Stimulated activated CD4-positive, alpha-beta T cell treated with anti-CD3 and anti-CD28 coated beads, Interleukin-12 subunit alpha, Interleukin-12 subunit beta, amount 100 ng/mL, for 24 hours (primary cell): ENCODE results near the gene LRRC37A.
"Not testable (repeated sequence)": the region's sequence is repeated elsewhere in the genome, so short reads cannot be mapped to it uniquely, and the experiment has no call there.

Source experiments
- DNase-seq, 2 experiments: peaks; one replicate each; pipeline ENCODE4 v3.0.0-alpha.2; 2020; ENCODE audit warnings: low read depth in 2 of 2

The LRRC37A gene

DNA sequence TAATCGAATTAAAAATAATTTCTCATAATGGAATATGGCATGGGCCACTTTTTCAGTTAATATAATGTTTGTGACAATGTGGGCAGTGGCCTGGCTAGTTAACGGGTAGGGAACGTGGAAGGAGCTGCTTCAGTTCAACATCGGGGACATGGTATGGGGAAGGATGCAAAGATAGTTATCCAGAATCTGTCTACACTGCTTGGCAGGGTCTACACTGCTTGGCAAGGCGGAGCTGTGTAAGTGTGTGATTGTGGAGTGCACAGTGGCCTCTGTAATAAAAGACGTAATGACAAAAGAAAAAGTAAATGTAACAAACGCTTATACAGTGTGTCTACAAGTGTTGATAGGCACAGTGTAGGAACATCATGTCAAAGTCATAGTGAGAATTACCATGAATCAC lies 7.3 kb upstream of the LRRC37A start:
- DNase-seq, result not testable (repeated sequence)

DNA sequence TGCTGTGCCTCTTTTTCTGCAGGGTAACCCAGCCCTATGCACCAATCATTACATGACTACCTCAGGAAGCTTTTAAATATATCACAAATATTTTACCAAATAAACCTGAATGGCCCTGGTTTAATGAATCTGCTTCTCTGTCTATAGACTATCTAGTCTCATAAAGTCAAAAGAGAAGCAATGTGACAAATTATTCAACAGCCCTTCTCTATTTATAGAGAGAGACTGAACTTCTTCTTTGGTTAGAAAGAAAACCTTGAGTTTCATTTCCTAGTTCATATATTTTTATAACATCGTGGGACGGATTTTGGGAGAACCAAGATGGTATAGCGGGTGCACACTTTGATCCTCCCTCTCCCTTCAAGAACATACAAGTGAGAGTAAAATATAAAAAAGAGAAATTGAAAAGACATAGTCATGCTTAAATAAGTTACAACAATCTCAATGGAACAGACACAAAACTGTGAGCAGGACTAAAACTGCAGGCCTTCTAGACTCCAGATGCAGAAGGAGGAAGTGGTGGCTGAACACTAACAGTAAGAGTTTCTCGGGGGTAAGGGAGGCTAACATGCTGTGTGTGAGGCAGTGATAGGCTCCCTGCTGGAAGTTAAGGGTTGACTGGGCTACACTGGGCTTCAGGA lies 3.9 kb upstream of the LRRC37A start:
- not testable (repeated sequence) for DNase-seq

DNA sequence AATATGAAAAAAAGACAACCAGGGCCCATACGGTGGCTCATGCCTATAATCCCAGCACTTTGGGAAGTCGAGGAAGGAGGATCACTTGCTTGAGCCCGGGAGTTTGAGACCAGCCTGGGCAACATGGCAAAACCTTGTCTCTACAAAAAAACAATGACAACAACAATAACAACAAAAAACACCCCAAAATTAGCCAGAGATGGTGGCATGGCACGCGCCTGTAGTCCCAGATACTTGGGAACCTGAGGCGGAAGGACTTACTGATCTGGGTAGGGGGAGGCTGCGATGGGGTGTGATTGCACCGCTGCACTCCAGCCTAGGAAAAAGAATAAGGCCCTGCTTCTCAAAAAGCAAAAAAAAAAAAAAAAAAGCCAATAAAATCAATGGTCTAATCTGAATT lies 3.3 kb upstream of the LRRC37A start:
- DNase-seq, result not testable (repeated sequence)

DNA sequence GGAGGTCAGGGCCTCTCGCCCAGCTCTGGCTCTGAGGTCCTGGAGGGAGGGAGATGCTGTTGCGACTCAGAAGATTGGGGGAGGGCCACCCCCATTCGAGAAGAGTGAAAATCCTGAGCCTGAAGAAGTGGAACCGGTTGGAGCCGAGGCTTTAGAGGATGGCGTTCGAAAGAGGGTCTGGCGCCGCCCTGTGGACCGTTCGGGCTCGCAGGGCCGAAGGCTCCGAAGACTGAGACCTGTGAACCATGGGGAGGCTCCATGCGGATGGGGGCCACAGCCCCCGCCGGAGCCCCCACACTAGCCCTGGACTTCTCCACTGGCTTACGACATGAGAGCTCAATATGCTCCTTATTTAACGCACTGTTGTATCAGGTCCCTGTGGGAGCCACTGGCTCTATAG lies 46.3 kb downstream of the LRRC37A start:
- not testable (repeated sequence) for DNase-seq

DNA sequence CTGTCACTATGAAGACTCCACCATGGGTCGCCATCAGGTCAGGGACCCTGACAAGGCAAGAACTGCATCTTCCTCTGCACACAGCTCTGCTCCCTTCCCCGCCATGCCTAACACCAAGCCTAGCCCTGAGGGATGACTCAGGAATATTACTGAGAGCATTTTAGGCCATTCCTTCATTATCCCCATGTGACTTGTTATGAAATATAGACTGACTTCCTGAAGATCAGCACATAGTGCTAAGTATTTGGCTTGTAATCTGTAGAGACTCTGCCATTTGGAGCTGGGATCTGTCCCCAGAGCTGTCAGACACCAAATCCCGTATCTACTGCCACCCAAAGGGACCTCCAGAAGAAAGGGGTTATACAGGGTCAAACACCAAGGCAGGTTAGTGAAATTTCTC lies 47.2 kb downstream of the LRRC37A start:
- not testable (repeated sequence) for DNase-seq

DNA sequence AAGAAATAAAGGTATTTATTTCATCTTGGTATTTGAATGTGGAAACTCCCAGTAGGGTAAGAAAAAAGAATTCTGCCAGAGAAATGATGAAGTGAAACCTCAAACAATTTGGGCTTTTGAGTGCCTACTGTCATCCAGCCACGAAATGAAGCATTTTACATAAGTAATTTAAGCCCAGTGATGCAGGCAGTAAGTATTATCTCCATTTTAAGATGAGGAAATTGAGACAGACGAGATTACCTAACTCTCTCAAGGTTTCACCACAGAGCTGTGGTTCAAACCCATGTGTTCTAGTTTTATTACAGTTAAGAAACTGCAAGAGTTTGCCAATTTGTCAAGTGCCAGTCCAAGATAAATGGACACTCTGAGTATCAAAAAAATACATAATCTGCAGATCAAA lies 53.4 kb downstream of the LRRC37A start:
- not testable (repeated sequence) for DNase-seq

DNA sequence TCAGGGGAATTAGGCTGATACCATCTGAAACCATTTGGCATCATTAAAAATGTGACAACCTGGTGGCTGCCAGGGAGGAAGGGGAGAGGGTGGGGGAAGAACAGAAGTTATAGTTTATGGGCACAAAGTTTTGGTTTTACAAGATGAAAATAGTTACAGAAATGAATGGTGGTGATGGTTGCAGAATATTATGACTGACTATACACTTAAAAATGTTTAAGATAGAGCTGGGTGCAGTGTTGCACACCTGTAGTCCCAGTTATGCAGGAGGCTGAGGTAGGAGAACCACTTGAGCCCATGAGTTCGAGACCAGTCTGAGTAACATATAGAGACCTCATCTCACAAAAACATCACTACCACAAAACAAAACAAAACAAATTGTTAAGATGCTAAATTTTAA lies 54.1 kb downstream of the LRRC37A start:
- DNase-seq, result not testable (repeated sequence)

DNA sequence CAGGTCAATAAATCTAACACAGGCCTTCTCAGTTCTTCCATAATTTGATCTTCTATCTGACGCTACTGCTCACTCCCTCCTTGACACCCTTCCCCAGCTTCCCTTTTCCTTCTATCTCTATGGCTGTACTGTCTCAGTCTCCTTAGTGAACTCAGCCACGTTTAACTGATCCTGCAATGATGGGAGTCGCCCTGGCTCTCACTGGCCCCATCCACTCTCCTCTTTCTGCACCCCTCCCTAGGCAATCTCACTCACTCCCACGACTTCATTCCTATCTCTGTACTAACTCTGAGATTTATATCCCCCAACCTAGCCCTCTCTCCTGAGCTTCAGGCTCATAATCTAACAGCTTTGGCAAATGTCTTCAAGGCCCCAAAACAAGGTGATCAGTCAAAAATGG lies 58.9 kb downstream of the LRRC37A start:
- not testable (repeated sequence) for DNase-seq

DNA sequence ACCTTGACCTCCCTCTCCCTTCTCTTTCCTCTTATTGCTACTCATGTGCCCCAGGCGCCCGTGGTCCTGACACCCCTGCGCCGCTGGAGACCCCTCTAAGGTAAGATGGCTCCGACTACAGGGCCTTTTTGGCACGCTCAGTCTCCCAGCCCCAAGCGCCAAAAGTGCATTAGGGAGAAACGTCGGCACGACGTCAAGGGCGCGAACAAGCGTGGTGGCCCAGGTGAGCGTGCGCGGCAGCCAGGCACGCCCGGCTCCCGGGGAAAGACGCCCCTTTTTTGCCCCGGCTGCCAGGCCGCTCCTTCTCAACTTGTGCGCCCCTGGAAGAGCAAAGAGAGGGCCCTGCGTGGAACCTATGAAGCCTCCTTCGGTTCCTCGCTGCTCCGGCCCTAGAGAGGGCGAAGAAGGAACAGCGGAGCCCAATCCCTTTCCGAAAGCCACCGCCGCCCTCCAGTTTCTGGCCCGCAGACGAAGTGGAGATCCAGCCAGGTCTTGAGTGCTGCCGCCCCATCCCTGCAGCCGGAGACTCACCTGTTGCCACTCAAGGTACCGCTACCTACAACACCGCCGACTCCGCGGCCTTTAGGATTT lies 66.3 kb downstream of the LRRC37A start:
- DNase-seq, result not testable (repeated sequence)

DNA sequence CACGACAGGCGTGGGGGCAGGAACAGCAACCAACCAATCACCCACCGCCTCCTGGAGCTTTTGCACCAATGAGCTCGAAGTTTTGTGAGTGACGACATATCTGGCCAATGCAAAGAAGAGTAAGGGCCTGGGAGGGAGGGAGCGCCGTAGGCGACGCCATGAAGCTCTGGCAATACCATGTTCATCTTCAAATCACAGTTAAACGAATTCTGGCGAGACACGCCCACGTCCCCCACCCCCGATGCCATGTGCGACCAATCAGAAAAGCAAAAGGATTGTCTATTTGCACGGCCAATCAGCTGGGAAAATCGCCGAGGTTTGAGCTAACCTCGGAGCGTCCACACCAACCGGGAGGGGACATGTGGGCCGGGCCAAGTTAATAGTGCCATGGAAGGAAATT lies 66.8 kb downstream of the LRRC37A start, which contains the start of gene ARL17B:
ARL17B (minus strand) TSS at position 12 of the 400 bp plus-strand sequence. CDS start 3,369 bp downstream, outside the sequence.
- peak; percentile 84 to 87 for DNase-seq

DNA sequence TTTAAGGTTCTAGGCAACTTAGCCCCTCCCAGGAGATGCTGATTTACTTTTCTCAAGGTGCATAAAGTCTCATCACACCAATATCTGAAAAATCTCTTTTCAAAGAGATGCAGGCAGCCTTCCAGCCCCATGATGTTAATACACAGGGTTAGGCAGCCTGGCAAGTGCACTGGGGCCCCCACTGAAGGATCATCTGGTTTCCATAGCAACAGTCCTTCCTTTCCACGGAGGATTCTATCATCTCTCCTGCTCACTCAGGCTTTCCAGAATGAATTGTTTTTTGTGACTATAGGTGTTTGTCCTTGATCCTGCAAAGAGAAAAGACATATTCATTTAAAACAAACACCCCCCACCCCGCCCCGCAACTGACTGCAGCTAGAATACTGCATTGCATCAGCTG lies 72.6 kb downstream of the LRRC37A start:
- not testable (repeated sequence) for DNase-seq

DNA sequence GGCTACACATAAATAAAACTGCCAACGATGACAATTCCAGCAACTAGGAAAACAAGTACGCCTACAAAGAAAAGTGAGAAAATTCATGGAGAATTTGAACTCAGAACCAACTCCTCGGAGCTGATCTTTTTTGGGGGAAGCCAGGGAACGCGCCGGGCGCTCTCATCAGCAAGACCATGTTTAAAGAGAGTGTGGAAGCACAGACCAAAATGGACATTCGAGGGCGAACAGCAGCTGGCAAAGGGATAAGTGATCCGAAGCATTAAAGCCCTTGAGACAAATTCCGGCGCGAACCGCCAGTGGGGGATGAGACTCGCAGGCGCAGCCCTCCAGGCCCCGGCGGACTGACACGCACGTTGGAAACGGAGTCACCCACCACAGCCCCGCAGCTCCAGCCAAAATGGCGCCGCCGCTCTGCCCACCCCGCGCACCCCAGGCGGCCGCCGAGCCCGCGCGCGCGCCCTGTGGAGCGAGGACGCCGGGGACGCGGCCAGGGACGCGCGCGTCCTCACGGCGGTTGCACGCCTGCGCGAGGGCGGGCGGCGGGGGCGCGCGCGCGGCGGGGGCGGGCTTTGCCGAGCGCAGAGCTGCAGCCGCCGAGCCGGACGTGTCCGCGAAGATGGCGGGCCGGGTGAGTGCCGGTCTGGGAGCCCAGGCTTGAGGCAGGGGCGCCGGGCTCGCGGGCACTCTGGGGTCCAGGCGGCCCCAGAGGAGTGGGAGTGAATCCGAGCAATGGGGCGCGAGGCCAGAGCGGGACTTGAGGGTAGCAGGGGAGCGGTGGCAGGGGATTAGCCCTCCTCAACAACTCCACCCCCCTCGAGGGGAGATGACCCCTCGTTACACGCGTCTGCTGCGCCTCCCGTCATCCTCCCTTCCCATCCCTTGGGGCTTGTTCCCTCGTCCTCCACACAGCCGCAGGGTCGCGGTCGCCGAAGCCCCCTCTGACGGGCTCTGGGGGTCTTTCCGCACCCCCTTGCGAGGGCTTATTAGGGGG lies 77.6 kb downstream of the LRRC37A start:
- DNase-seq, result not testable (repeated sequence)

DNA sequence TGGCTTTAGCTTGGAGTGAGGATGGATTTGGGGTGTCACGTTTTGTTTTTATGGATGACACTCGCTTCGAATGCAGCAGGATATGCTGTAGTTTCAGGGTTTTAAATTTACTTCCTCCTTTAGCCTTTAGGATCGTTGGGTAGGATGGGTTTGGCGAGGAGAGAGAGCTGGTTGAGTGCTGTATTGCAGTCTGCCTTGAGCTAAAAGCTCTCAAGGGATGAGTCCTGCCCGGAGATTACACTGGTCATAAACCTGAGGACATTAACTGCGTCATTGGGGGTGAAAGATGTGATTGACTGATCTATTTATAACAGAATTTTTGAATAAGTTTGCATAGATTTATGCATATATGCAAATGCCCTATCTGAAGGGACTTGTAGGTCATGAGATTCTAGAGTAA lies 78.5 kb downstream of the LRRC37A start:
- not testable (repeated sequence) for DNase-seq

DNA sequence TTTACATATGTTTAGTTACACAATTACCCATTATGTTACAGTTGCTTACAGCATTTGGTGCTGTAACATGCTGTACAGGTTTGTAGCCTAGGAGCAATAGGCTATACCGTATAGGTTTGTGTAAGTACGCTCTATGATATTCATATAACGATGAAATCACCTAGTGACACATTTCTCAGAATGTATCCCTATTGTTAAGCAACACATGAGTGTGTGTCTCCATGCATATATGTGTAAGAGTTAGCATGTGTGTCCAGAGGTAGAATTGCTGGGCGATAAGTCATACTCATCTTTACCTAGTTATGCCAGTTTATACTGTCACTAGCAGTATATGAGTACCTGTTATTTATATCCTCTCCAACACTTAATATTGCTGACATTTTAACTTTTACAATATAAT lies 88.2 kb downstream of the LRRC37A start:
- DNase-seq, result not testable (repeated sequence)

DNA sequence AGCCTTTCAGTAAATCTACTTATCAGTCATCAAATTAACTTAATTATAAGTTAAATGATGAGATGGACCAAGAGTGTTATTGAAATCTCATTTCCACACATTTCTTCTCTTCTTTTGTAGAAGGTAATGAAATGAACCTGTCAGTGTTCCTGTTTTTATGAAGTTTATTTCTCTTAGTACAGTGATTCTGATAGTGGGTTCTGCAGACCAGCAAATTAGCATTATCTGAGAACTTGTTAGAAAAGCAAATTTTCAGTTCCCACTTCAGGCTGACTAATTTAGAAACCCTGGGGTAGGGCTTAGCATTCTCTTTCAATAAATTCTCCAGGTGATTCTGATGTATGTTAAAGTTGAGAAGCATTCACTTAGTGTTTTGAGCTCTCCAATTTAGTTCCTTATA lies 90.6 kb downstream of the LRRC37A start:
- not testable (repeated sequence) for DNase-seq
